VCaP (cell line): ENCODE results near the gene WBP4.
"Not testable (repeated sequence)": the region's sequence is repeated elsewhere in the genome, so short reads cannot be mapped to it uniquely, and the experiment has no call there.

Source experiments
- H3K27ac ChIP-seq: fragments of 450-650 bp; 2 replicates; pipeline ENCODE4 v1.5.1; 2017
- TF ChIP-seq, protein P1 (sequence below): fragments of 450-650 bp; conservative IDR thresholded peaks from 2 replicates; pipeline ENCODE4 v1.5.1; 2017; ENCODE audit warnings: mild to moderate bottlenecking, moderate library complexity

Gene WBP4

DNA sequence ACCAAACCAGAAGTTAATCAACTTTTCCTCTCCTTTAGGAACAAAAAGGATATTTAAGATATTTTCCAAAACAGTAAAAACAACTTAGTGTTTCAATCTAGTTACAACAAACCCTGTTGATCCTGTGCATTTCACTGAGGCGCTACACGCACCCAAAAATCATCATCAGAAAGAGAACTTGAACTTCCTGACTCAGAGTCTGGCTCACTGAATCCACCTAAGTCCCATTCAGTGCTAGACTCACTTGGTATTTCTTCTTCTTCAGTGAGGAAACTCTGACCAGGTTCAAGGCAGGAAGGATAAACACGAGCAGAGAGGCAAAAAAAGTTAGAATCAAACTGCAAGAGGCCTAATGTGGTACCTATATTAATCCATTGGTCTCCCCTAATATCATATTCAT is 69.0 kb downstream of the WBP4 start:
- TF ChIP-seq, protein P1, sequence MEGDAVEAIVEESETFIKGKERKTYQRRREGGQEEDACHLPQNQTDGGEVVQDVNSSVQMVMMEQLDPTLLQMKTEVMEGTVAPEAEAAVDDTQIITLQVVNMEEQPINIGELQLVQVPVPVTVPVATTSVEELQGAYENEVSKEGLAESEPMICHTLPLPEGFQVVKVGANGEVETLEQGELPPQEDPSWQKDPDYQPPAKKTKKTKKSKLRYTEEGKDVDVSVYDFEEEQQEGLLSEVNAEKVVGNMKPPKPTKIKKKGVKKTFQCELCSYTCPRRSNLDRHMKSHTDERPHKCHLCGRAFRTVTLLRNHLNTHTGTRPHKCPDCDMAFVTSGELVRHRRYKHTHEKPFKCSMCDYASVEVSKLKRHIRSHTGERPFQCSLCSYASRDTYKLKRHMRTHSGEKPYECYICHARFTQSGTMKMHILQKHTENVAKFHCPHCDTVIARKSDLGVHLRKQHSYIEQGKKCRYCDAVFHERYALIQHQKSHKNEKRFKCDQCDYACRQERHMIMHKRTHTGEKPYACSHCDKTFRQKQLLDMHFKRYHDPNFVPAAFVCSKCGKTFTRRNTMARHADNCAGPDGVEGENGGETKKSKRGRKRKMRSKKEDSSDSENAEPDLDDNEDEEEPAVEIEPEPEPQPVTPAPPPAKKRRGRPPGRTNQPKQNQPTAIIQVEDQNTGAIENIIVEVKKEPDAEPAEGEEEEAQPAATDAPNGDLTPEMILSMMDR = no peak
- no peak overlapping the region for H3K27ac ChIP-seq

DNA sequence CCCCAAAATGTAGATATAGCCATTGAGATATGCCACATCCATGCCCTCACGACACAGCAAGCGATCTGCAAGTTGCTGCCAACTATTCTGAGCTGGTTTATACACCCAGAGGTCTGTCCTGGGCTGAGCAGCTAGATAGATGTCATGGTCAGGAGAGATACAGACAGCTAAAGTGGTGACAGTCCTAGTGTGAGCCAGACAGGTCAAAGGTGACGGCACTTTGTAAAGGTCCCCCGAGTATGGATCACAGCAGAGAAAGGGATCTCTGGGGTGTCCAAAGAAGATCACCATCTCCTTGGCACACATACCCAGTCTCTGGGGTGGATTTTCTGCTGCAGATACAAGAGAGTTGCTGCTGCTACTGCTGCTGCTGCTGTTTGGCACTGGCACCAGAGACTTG is 69.9 kb downstream of the WBP4 start:
- H3K27ac ChIP-seq = not testable (repeated sequence)

DNA sequence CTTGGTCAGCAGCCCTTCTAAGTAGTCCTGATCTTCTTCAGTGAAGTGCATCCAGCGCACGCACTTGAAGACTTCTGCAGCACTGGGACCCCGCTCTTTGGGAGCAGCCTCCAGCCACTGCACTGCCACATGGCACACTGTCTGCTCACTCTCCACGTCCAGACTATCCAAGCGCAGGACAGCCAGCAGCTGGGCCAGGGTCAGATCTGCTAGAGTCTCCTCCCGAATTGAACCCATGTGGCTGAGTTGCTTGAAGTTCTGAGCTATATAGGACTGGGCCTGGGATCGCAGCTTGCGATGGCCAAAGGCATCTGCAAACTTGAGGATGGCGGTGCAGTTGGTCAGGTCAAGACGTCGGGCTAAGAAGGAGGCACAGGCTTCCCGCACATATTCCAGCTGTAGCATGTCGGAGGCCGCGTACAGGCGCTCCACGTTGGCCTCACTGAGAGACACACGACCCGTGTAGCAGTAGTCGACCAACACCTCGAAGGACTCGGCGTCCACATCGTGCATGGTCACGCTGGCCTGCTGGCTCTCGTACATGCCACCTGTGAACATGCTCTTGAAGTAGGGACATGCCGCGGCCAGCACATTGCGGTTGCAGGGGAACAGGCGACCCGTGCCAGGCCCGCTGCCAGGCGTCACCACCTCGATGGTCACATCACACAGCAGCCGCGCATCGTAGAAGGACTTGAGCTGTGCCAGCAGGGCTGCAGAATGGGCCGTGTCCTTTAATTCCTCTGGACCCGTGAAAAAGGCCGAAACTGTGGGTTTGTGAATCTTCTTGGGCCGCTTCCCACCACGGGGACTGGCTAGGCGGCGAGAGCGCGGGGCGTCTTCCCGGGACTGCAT is 70.6 kb downstream of the WBP4 start:
- H3K27ac ChIP-seq = peak overlapping the region; percentile 73

DNA sequence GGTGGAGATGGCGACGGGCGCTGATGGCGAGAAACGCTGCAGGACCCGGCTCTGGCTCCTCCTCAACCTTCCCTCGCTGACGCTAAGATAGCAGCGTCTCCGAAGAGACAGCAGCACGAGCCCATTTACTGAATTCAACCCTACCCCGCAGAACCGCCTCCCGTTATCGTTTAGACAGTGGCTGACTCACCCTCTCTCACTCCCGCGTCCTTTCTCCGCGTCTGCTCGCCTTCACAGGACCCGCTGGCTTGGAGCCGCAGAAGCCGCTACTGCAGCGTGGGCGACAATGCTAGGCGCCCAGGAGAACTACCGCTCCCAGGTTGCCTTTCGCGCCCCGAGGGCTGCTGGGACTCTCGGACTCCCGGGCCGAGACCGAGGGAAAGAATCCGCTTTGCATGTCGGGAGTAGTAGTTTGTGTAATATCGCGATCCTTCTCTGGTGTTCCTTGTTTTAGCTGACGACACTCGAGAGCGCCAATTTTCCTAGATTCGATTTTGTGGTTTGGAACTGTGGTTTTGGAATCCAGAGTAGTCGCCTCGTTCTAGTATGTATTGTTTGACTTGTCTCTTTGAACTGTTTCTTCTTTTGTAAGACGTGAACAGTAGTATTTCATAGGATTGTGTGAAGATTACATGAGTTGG is 71.3 kb downstream of the WBP4 start, which contains the start of gene KBTBD6:
TSS of gene KBTBD6 (minus strand) at position 291 of the 641 bp plus-strand sequence. CDS start 291 bp downstream, outside the sequence.
- TF ChIP-seq, protein P1 = no peak
- peak within 1 kb of the TSS; percentile 73 for H3K27ac ChIP-seq
